Breast epithelium (tissue), 3 donors: ENCODE results near the gene TDRD10.

Source experiments
- POLR2A ChIP-seq: fragments of 450-650 bp; IDR thresholded peaks from one replicate; pipeline ENCODE4 v1.6.1; 2016; ENCODE audit warnings: antibody characterized with exemption, mild to moderate bottlenecking, moderate library complexity
- POLR2AphosphoS5 ChIP-seq, 3 donors: sonication (generic); formaldehyde crosslinking; IDR thresholded peaks; one replicate each; pipeline ENCODE4 v1.6.1; 2017; ENCODE audit warnings: antibody characterized with exemption in 3 of 3
- TF ChIP-seq, protein P1 (sequence below), 3 donors: fragments of 450-650 bp; IDR thresholded peaks; one replicate each; pipeline ENCODE4 v1.5.1; 2016 to 2017; ENCODE audit warnings: antibody characterized with exemption in 3 of 3, mild to moderate bottlenecking in 3 of 3, moderate library complexity in 3 of 3

DNA sequence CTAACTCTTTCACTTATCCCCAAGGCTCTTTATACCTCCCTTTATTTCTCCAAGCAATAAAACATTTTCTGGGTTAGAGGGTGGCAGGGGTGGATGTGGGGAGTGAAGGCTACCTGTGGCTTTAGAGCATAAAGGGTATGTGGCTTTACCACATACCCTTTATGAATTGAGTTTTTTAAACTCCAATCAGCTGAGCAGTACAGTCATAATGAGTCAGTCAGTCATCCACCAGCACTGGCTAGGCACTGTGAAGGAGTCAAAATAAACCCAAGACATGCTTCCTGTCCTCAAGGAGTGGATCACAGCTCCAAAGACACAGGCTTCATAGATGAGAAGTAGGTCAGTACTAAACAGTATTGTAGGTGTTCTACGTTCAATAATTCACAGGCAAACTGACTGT lies 2.6 kb upstream of the TDRD10 start:
- no peak for TF ChIP-seq POLR2A
- TF ChIP-seq, protein P1, sequence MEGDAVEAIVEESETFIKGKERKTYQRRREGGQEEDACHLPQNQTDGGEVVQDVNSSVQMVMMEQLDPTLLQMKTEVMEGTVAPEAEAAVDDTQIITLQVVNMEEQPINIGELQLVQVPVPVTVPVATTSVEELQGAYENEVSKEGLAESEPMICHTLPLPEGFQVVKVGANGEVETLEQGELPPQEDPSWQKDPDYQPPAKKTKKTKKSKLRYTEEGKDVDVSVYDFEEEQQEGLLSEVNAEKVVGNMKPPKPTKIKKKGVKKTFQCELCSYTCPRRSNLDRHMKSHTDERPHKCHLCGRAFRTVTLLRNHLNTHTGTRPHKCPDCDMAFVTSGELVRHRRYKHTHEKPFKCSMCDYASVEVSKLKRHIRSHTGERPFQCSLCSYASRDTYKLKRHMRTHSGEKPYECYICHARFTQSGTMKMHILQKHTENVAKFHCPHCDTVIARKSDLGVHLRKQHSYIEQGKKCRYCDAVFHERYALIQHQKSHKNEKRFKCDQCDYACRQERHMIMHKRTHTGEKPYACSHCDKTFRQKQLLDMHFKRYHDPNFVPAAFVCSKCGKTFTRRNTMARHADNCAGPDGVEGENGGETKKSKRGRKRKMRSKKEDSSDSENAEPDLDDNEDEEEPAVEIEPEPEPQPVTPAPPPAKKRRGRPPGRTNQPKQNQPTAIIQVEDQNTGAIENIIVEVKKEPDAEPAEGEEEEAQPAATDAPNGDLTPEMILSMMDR (IDR thresholded peaks at IDR 0.05): no peak
- TF ChIP-seq POLR2AphosphoS5 (IDR thresholded peaks at IDR 0.05): no peak
